ENCODE data around the gene SCN7A. TPM values are rescaled to one million over a fixed set of nuclear protein-coding genes. Genes with fewer than 3 reads are reported as not detected.

The SCN7A gene
- total and polyA plus RNA-seq, 12 donors: 2.6 to 19.7 (median 7.7) TPM

DNA sequence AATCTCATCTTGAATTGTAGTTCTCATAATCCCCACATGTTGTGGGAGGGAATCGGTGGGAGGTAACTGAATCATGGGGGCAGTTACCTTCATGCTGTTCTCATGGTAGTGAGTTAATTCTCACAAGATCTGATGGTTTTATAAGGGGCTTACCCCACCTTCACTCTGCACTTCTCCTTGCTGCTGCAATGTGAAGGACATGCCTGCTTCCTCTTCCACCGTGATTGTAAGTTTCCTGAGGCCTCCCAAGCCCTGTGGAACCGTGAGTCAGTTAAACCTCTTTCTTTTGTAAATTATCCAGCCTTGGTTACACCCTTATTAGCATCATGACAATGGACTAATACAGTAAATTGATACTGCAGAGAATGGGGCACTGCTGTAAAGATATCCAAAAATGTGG is 57.9 kb downstream of the SCN7A start:
- no peaks in the 10 kb centered on the region for H3K9me3 ChIP-seq (replicated peaks in 1 of 3)
- H3K4me1 ChIP-seq (replicated peaks in 1 of 2): no peaks in the 10 kb centered on the region
- 54 to 62% (median 56%) methylated on average over 3 of the region's 3 CpGs for WGBS, 4 donors
- intact Hi-C loops (cut with DNase I): no loop called here
- no peak for DNase-seq
- no peak overlapping the region for H3K27ac ChIP-seq
- H3K4me3 ChIP-seq: no peak overlapping the region
- no peaks in the 10 kb centered on the region for H3K36me3 ChIP-seq (replicated peaks in 1 of 2)
- no peaks in the 10 kb centered on the region for H3K27me3 ChIP-seq
- no peak for TF ChIP-seq POLR2A (IDR thresholded peaks at IDR 0.05)
- TF ChIP-seq, protein P1, sequence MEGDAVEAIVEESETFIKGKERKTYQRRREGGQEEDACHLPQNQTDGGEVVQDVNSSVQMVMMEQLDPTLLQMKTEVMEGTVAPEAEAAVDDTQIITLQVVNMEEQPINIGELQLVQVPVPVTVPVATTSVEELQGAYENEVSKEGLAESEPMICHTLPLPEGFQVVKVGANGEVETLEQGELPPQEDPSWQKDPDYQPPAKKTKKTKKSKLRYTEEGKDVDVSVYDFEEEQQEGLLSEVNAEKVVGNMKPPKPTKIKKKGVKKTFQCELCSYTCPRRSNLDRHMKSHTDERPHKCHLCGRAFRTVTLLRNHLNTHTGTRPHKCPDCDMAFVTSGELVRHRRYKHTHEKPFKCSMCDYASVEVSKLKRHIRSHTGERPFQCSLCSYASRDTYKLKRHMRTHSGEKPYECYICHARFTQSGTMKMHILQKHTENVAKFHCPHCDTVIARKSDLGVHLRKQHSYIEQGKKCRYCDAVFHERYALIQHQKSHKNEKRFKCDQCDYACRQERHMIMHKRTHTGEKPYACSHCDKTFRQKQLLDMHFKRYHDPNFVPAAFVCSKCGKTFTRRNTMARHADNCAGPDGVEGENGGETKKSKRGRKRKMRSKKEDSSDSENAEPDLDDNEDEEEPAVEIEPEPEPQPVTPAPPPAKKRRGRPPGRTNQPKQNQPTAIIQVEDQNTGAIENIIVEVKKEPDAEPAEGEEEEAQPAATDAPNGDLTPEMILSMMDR (IDR thresholded peaks at IDR 0.05): no peak

DNA sequence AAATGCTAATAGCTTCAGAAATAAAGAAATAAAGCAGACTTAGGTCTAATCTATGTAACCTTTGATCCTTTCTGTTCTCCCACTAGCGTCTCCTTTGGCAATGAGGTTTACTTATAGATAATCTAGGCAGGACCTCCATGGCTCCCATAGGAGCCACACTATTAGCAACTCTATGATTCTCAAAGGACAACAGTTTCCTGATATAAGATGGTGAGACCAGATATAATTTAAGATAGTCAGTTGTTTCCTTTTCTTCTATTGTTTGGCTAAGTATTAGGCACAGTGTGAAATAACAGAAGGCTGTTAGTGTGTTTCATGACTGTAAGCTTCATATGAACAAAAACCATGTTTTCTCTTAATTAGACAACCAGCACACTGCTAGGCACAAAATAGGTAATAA is 59.6 kb downstream of the SCN7A start:
- intact Hi-C loops (cut with DNase I): no loop called here
- WGBS, 4 donors: 47 to 71% (median 61%) methylated on average over 1 of the region's 1 CpG
- no peaks in the 10 kb centered on the region for H3K27me3 ChIP-seq

DNA sequence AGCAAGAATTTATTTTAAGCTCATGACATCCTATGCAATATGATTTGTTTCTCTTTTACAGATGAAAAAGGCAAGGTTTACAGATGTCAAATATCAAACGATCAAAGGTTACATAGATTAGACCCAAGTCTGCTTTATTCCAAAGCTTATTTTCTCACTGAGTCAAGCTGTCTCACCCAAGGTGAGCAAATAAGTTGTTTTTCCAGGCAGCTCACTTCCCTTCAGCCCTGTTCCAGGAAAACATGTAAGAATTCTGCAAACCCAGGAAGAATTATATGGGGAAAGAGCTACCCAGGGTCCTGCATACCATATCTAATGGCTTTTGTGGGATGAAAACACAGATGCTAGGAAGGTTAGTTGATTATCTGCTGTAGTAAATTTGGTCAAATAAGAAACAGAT is 60.6 kb downstream of the SCN7A start:
- no peaks in the 10 kb centered on the region for H3K9me3 ChIP-seq (replicated peaks in 1 of 3)
- TF ChIP-seq POLR2A (IDR thresholded peaks at IDR 0.05): no peak
- TF ChIP-seq, protein P1 (IDR thresholded peaks at IDR 0.05): no peak
- no peaks in the 10 kb centered on the region for H3K4me1 ChIP-seq (replicated peaks in 1 of 2)
- no peaks in the 10 kb centered on the region for H3K36me3 ChIP-seq (replicated peaks in 1 of 2)
- no peaks in the 10 kb centered on the region for H3K27me3 ChIP-seq
- no peak for DNase-seq
- 24 to 42% (median 41%) methylated on average over 1 of the region's 1 CpG for WGBS, 4 donors
- no peak overlapping the region for H3K27ac ChIP-seq
- no peak overlapping the region for H3K4me3 ChIP-seq
- intact Hi-C loops (cut with DNase I): no loop called here

More for the DNA sequence above, 59.6 kb downstream of the SCN7A start:
- DNase-seq: no peak
- Histone ChIP-seq H3K27ac (no peak overlapping the region), H3K4me3 (no peak overlapping the region), H3K4me1 (replicated peaks in 1 of 2) (no peaks in the 10 kb centered on the region), H3K36me3 (replicated peaks in 1 of 2) (no peaks in the 10 kb centered on the region), H3K9me3 (replicated peaks in 1 of 3) (no peaks in the 10 kb centered on the region)
- TF ChIP-seq POLR2A (IDR thresholded peaks at IDR 0.05): no peak
- TF ChIP-seq, protein P1 (IDR thresholded peaks at IDR 0.05): no peak

DNA sequence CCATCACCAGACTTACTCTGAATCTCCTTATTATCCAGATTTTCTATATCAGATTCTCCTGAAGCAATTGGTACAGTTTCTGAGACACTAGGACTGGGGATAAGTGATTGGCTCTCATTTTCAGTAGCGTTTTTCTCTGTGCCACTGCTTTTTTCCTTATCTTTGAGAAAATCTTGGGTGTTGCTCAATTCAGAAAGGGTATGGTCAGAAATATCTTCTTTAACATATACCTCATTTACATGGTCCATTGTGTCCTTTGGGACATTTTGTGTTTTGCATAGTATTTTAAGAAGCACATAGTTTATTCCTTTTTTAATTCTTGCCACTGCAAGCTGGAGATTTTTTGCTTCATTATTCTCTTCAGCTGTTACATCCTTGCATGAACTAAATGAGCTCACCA is 61.7 kb downstream of the SCN7A start:
- Histone ChIP-seq H3K27me3 (no peaks in the 10 kb centered on the region), H3K4me3 (no peak overlapping the region), H3K36me3 (replicated peaks in 1 of 2) (no peaks in the 10 kb centered on the region), H3K4me1 (replicated peaks in 1 of 2) (no peaks in the 10 kb centered on the region), H3K9me3 (replicated peaks in 1 of 3) (no peaks in the 10 kb centered on the region), H3K27ac (no peak overlapping the region)
- 30 to 45% (median 44%) methylated on average over 1 of the region's 1 CpG for WGBS, 4 donors
- TF ChIP-seq, protein P1 (IDR thresholded peaks at IDR 0.05): no peak
- no peak for TF ChIP-seq POLR2A (IDR thresholded peaks at IDR 0.05)
- DNase-seq: no peak
- intact Hi-C loops (cut with DNase I): no loop called here

Measured in adrenal gland (tissue), 12 donors.